Gastrocnemius medialis (tissue), 4 donors: ENCODE results near the gene ARID1B.

Experiments
- CTCF ChIP-seq, 5 experiments: fragments of 450-650 bp in 3 of 5; fragments of 200-600 bp in 2 of 5; sonication (generic) in 2 of 5; IDR thresholded peaks in 4 of 5; conservative IDR thresholded peaks in 1 of 5; 1 replicate in 4 of 5; 2 replicates in 1 of 5; pipeline ENCODE4 v1.5.1; 2016 to 2019; ENCODE audit warnings: antibody characterized with exemption in 5 of 5, mild to moderate bottlenecking in 3 of 5, moderate library complexity in 3 of 5
- POLR2A ChIP-seq, 2 donors: fragments of 450-650 bp; IDR thresholded peaks; one replicate each; pipeline ENCODE4 v1.6.1; 2017; ENCODE audit warnings: antibody characterized with exemption in 2 of 2, mild to moderate bottlenecking in 2 of 2, moderate library complexity in 2 of 2

GRCh38 chr6:157194643-157195042 is 417.5 kb downstream of the ARID1B start:
- TF ChIP-seq CTCF (IDR thresholded peaks at IDR 0.05 in 4 of 5, conservative IDR thresholded peaks at IDR 0.05 in 1 of 5) (no peak), POLR2A (IDR thresholded peaks at IDR 0.05) (no peak)
